ENCODE data around the gene INTS7. TPM values are rescaled to one million over a fixed set of nuclear protein-coding genes. Genes with fewer than 3 reads are reported as not detected.

Gene INTS7
- total and polyA plus RNA-seq, 2 experiments from 2014 or later: 10.9 to 34.0 TPM

- Mint-ChIP-seq H3K27me3 (ENCODE audit: insufficient read depth, low read depth, poor library complexity) (peaks cover 2% of the 10 kb centered on the region), H3K4me3 (no peak overlapping the region), H3K9me3 (peaks cover 8% of the 10 kb centered on the region; the same call in 2 of the 3 replicates), H3K4me1 (peaks cover 2% of the 10 kb centered on the region; the same call in 2 of the 3 replicates), H3K36me3 (ENCODE audit: low read depth) (no peaks in the 10 kb centered on the region), H3K27ac (no peak overlapping the region)
- DNase-seq (ENCODE audit: low spot score) (no peak), ATAC-seq (no peak)
- no peaks in the 10 kb centered on the region for H3K36me3 ChIP-seq (ENCODE audit: insufficient read depth)
- H3K4me2 ChIP-seq: no peak overlapping the region
- no peak overlapping the region for H2AFZ ChIP-seq
- H3K9me2 ChIP-seq (ENCODE audit: insufficient read depth): peaks cover 8% of the 10 kb centered on the region; the same call in 1 of the 2 replicates
- H3K27ac ChIP-seq (ENCODE audit: low read depth): no peak overlapping the region
- no peaks in the 10 kb centered on the region for H3K79me2 ChIP-seq (replicated peaks; ENCODE audit: insufficient read depth)
- no peaks in the 10 kb centered on the region for H3F3A ChIP-seq (replicated peaks; ENCODE audit: low read depth)
- H3K4me3 ChIP-seq: no peak overlapping the region
- H4K20me1 ChIP-seq (replicated peaks; ENCODE audit: insufficient read depth): no peaks in the 10 kb centered on the region
- no peaks in the 10 kb centered on the region for H3K27me3 ChIP-seq (ENCODE audit: insufficient read depth)
- TF ChIP-seq STAT1 (IDR thresholded peaks at IDR 0.05; ENCODE audit: unreplicated experiment): no peak
- TF ChIP-seq ZNF331 (CRISPR knock-in tag; IDR thresholded peaks at IDR 0.05; ENCODE audit: low read depth): no peak
- TF ChIP-seq NANOG (IDR thresholded peaks at IDR 0.05; ENCODE audit: borderline replicate concordance): no peak
- no peak for TF ChIP-seq JUNB (IDR thresholded peaks at IDR 0.05; ENCODE audit: unreplicated experiment)
- H3K4me1 ChIP-seq (ENCODE audit: insufficient read depth): no peaks in the 10 kb centered on the region
These were observed 142.1 kb downstream of the INTS7 start for GRCh38 chr1:211893260-211893659.

GRCh38 chr1:211892577-211892976 is 142.8 kb downstream of the INTS7 start:
- Mint-ChIP-seq H3K36me3 (ENCODE audit: low read depth) (no peaks in the 10 kb centered on the region), H3K27ac (no peak overlapping the region), H3K9me3 (peaks cover 8% of the 10 kb centered on the region; the same call in 2 of the 3 replicates), H3K27me3 (ENCODE audit: insufficient read depth, low read depth, poor library complexity) (peaks cover 2% of the 10 kb centered on the region), H3K4me1 (peaks cover 2% of the 10 kb centered on the region; the same call in 2 of the 3 replicates), H3K4me3 (no peak overlapping the region)
- Histone ChIP-seq H3K9me2 (ENCODE audit: insufficient read depth) (peaks cover 8% of the 10 kb centered on the region; the same call in 1 of the 2 replicates), H2AFZ (no peak overlapping the region), H3F3A (replicated peaks; ENCODE audit: low read depth) (no peaks in the 10 kb centered on the region), H4K20me1 (replicated peaks; ENCODE audit: insufficient read depth) (no peaks in the 10 kb centered on the region), H3K4me2 (no peak overlapping the region), H3K79me2 (replicated peaks; ENCODE audit: insufficient read depth) (no peaks in the 10 kb centered on the region), H3K36me3 (ENCODE audit: insufficient read depth) (no peaks in the 10 kb centered on the region), H3K4me1 (ENCODE audit: insufficient read depth) (no peaks in the 10 kb centered on the region), H3K27me3 (ENCODE audit: insufficient read depth) (no peaks in the 10 kb centered on the region), H3K27ac (ENCODE audit: low read depth) (no peak overlapping the region), H3K4me3 (no peak overlapping the region)
- ATAC-seq: no peak
- TF ChIP-seq STAT1 (IDR thresholded peaks at IDR 0.05; ENCODE audit: unreplicated experiment): no peak
- TF ChIP-seq ZNF331 (CRISPR knock-in tag; IDR thresholded peaks at IDR 0.05; ENCODE audit: low read depth): no peak
- TF ChIP-seq EZH2phosphoT487 (IDR thresholded peaks at IDR 0.05; ENCODE audit: unreplicated experiment): no peak
- no peak for TF ChIP-seq CREB1 (CRISPR knock-in tag; IDR thresholded peaks at IDR 0.05; ENCODE audit: low read depth)
- no peak for TF ChIP-seq CTCF (conservative IDR thresholded peaks at IDR 0.05; ENCODE audit: low read depth in 2 of 2)
- TF ChIP-seq EZH2 (IDR thresholded peaks at IDR 0.05; ENCODE audit: low read depth, unreplicated experiment): no peak
- TF ChIP-seq ZNF114 (CRISPR knock-in tag; IDR thresholded peaks at IDR 0.05): no peak
- no peak for TF ChIP-seq ETS1 (IDR thresholded peaks at IDR 0.05)
- no peak for DNase-seq (ENCODE audit: low spot score)

All from GM23338 (cell line).